Kasumi-1 (cell line): ENCODE results near the gene IMMP2L.

ENCODE experiments used
- DNase-seq, 2 experiments: peaks; one replicate each; lab custom pipeline; 2025; lab: John Stamatoyannopoulos, UW

The IMMP2L gene

DNA sequence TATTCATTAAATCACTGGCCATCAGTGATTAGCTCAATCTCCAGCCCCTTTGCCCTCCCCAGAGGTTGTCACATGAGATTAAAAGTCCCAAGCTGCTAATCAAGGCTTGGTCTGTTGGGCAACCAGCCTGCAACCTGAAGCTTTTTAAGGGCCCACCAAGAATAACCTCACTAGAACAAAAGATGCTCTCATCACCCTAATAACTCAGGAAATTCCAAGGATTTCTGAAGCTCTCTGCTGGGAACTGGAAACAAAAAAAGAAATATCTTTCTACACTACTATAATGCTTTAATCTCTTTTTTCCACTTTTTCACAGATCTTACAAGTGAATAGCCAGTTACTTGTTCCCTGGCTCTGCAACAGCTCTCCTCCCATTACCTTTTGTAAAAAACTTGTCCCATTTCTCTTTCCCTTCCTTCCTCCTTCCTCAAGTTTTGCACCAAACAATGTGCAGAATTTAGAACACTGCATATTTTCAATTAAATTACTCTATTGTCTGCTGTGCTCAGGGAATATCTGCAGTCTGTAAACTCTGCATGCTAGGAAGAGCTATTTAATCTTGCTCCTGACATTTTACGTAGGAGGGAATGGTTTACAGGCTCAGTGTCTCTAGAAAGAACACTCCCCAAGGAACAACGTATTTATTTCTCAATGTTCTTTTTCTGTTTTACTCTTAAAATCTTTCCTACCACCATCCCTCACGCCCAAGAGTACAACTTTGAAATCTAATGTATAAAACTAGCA is 169.1 kb downstream of the IMMP2L start:
- DNase-seq: no peak

DNA sequence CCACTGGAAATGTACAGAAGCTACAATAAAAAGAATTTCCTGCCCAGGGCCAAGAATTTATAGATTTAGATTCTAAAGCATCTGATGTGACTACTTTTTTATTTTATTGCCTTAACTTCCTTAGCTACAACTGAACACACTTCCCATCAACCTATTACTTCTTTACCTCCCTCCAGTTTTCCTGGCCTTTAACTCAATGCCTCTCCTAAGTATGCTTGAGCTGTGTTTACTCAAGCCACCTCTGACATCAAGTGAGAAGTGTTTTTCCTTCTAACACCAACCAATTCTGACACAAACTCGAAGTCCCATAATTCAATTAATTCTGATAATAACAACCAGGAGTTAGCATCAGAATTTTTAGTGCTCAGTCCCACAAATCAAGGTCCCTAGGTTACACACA is 170.0 kb downstream of the IMMP2L start:
- no peak for DNase-seq

DNA sequence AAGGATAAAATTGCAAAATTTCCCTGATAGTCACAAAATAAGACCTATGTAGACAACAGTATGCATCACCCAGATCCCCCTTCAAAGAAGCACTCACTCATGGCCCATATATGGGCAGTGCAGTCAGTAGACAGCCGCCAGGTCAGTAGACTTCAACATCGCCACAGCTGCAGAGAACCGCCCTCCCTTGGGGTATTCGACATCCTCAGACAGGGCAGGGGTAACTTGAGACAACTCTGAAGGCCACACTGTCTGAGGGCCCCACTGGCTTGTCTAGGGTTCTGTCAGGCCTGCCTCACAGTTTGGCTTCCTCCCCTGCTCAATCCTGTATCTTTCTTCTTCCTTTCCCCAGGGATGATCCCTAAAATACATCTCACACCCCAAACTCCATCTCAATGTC is 172.3 kb downstream of the IMMP2L start:
- DNase-seq: no peak

DNA sequence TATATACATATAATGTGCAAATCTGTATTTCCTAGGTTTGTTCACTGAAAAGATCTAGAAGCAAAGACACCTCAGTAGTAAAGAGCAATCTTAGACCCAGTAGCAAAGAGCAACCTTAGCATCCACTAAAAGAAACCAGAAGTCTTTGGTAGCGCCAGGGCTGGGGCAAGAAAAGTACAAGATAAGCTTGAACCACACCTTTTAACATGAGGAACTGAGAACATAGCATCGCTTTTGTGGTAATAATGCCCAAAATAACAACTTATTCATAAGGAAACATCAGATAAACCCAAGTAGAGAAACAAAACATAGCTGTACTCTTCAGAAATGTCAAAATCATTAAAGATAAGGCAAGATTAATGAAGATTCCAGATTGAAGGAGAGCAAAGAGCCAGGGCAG is 173.4 kb downstream of the IMMP2L start:
- DNase-seq: no peak

DNA sequence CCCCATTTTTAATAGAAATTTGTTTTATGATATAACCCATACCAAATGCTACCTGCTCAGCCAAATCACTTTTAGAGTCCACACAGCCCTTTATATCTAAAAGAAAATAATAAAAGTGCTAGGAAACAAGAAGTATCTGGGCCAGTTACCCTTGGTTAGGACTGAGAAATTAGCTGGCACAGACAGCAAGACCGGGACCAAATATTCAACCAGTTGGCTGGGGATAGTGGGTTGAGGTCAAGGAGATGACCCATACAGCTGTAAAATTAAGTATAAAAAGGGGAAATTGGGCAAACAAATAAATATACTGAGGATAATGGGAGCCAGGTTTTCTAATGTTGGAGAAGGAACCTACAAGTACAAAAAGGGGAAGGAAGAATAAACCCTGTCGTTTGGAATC is 174.3 kb downstream of the IMMP2L start:
- no peak for DNase-seq

DNA sequence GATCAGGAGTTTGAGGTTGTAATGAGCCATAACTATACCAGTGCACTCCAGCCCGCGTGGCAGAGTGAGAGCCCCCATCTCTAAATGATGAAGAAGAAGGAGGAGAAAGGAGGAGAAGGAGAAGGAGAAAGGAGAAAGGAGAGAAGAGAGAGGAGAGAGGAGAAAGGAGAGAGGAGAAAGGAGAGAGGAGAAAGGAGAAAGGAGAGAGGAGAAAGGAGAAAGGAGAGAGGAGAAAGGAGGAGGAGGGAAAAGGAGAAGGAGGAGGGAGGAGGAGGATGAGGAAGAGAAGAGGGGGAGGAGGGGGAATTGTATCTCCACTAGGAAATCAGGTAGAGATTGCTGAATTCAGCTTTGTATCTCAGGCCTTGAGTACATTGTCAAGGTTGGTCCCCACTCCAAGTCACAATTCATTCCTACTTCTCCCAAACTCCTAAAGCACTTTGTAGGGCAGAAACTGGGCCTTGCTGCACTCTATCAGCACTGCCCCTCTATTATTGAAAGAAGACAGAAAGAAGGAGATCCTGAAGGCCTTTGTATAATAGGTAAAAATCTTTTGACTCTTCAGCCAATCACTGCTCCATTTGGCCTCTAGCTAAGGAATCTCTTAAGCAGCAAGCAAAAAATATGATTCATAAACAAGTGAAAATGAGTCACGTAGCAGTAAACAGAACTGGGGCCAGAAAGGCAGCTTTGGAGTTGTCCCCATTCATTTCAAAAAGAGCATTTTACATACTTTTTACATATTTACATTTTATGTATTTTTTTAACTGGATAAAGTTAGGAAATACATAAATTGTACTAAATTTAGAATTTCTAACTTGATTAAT is 178.0 kb downstream of the IMMP2L start:
- DNase-seq: no peak

DNA sequence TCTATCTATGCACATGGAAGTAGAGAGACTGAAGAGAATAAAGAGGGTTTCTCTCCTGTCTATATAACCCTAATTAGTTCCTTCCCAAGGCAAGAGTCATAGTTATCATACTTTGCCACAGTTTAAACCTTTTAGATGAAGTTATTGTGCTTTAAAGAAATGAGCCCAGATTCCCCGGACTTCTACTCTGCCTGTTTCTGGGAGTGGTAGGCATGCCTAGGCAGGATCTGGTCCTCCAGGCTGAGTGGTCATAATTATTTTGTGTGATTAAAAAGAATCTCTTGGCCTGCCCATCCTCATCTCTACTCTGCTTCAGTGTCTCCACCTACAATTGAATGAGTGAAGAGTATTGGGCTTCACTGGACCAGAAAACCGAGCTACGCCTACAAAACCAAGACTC is 179.2 kb downstream of the IMMP2L start:
- no peak for DNase-seq

DNA sequence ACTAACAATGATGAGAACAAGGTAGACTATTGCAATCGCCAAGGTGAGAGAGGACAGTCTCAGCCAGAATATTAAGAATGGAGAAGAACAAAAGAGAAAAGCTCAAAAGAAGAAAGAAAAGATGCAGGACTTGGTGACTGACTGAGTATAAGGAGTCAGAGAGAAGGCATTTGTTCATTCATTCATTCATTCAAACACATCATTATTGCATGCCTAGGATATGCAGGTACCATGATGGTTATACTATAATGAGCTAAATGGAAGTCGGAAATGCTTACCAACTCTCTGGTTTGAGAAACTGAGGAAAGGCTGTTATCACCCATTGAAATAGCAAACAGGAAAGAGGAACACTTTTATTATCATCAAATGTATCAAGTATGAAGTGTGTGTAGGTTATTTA is 180.7 kb downstream of the IMMP2L start:
- no peak for DNase-seq

DNA sequence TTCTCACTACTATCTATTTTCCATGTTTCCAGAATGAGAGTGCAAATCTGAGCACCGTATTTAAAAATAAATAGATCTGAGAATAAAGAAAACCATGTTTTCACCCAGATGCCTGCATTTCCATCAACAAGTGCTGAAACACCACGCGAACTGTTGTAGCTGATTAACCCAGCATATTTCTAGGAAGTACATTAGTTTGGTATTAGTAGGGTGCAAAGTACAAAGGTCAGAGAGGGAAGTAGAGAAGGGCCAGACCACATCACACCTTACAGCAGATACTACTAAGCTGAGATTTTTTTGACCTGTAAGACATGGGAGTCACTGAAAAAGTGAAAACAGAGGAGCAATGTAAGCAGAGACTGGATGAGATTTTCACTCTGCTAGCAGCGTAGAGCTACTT is 181.3 kb downstream of the IMMP2L start:
- DNase-seq: no peak

DNA sequence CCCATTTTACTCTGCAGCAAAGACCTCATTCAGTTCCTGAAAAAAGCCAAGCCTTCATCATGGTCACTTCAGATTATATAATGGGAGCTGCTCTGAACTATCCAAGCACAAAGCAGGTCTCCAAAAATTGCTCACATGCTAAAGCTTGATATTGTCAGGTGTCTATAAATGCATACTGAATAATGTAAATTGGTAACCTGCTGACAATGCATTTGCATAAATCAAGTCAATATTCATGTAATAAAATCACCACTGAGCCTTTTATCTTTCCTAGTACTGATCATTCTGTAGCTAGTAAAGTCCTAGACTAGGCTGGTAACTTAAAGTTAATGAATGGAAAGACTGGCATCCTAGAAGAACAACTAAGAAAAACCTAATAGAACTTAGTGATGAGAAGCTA is 188.3 kb downstream of the IMMP2L start:
- DNase-seq: no peak

DNA sequence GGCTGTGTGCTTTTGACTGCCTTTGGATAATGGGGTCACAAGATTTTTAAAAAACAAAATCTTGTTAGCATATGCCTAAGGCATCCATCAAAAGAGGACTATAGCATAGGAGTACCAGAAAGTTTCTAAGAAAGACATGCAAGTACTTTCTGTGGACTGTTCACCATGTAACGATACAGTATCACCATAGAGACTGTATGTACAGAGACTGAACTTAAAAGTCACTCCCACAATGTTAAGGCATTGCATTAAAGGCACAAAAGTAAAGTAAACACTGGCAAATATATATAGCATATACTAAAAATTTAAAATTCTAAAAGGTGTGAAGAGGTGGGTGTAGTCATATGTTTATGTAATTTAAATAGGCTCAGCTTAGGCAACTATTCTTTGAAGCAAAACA is 190.9 kb downstream of the IMMP2L start:
- no peak for DNase-seq

DNA sequence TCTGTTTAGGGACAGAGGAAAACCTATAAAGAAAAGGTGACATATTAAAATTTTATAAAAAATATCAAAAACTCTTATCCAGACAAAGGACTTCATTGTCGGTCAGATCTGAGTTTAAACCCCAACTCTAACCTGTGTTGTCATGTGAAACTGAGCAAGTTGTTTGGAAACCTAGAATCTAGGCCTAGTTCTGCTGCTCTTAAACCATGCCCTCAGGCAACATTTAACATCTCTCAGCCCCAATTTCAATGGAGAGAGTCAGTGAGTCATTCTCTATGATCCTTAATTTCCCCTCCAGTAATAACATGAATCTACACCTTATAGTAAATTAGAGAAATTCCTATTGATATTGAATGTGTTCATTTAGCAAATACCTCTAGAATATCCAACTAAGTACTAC is 192.3 kb downstream of the IMMP2L start:
- DNase-seq: no peak

DNA sequence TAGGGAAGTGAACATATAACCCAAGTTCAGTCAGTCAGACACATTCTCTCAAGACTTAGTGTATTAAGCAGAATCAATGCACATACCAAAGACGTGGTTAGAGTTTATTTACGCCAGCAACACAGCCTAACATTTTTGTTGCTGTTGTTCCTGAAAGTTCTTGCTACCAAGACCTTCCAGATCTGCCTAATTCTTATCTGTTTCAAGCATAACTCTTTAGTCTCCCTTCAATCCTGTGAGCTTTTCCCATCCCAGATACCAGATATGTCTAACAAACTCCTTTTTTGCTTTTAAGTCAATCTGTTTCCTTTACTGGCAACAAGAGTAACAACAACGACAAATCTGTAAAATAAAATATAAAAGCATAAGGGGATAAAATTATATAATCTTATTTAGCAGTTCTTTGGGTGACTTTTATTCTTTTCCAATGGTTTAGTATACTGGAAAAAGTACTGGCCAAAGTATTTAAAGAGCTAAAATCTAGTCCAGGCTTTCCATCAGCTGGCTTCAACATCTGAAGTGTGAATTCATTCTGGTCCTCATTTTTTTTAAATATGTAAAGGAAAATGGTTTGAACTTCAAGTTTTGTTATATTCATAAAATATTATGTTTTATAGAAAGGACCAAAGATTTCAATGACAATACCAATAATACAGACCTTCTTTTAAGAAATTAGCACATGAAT is 193.8 kb downstream of the IMMP2L start:
- DNase-seq: no peak

DNA sequence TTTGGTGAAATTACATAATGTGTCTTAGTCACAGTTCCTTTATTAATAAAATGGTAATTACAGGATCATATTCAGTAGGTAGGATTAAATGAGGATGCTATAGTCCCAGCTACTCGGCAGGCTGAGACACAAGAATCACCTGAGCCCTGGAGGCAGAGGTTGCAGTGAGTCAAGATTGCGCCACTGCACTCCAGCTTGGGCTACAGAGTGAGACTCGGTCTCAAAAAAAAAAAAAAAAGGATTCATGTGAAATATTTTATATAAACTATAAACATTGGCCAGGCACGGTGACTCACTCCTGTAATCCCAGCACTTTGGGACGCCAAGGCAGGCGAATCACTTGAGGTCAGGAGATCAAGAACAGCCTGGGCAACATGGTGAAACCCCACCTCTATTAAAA is 197.9 kb downstream of the IMMP2L start:
- DNase-seq: no peak

DNA sequence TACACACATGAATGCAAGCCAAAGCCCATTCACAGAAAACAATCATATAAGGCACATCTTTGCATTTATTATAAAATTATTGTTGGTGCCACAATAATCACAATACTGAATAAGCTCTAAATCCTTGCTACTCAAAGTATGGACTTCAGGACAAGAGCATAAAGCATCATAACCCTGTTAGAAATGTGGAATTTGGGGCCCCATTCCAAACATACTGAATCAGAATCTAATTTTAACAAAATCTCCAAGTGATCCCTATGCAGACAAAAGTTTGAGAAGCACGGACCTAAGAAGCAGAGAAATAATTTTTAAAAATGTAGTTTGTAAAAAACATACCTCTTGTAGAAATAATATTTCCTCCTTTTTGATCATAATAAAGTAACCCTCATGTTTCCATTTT is 199.2 kb downstream of the IMMP2L start:
- DNase-seq: no peak

DNA sequence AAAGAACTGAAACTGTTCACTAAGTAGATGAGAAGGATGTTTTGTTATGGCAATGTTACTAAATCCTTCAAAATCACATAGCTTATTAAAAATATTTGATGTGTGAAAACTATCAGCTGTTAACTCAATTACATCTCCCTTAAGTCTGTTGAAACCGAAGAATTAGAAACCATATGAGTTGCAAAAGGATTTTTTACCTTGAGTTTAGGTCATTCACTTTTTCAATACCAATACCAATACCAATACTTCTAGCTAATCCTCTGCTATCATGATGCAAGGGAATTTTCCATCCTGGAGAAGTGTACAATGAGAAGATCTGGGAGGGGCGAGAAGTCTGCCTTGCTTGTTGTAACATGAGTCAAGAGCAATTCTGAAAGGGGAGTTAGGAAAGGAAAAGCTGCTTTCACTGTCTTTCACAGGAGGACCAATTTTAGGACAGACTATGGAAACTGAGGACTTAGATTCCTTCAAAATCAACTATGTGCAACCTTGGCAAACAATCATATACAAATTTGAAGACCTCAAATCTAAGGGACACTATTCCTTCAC is 199.7 kb downstream of the IMMP2L start:
- DNase-seq: no peak

DNA sequence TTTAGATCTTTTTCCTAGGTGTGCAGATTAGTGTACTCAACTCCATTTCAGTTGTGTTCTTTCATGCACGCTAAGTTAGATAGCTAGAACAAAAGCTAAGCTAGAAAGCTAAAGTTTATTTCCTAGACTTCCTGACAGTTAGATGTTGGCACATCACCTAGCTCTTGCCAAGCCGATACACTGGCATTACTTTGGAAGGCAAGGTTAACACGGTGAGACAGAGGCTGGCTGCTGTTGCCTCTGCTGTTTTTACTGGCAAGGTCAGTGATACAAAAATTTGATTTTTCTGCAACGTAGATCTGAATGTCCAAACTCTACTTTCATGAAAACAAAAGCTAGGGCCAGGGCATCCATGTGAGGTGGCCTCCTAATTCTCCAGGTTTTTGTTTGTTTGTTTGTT is 203.4 kb downstream of the IMMP2L start:
- DNase-seq: no peak

DNA sequence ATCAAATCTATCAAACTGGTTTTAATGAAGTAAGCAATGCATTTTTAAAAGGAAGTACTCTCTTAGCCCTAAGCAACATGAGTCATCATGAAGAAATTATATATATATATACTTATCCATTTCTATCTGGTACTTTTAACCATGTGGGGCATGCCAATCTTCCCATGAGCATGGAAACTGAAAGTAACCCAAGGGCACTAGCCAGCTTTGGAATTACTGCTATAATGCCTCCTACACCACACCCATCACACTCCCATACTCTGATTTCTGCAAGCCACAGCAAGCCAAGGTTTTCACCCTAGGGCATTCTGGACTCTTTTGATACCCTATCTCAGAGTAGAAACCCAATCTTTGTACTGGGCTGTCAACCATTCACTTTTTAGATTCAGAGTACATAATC is 204.6 kb downstream of the IMMP2L start:
- DNase-seq: no peak

DNA sequence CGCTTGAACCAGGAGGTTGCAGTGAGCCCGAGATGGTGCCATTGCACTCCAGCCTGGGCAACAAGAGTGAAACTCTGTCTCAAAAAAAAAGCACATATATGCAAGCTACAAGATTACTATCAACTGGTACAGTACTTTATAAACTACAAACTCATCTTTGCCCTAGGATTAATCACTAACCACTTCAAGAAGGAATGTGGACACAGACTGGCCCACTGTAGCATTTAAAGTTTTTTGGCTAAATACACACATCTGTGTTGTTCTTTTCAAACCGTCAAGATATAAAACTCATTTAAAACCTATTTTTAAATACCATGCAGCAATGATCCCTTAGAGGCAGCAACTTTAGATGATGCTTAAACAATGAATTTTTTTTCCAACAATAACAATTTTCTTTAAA is 205.4 kb downstream of the IMMP2L start:
- no peak for DNase-seq

DNA sequence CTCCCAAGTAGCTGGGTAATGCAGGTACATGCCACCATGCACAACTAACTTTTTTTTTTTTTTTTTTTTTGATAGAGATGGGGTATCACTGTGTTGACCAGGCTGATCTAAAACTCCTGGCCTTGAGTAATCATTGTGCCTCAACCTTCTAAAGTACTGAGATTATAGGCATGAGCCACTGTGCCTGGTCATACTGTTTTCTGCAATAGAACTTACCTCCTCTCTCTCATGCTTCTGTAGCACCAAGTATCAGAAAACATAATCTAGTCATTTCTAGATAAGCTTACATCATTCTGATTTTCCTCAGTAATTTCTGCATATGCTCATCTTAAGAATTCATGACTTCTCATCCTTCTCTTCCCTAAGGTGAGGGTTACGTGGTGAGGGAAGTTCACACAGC is 210.0 kb downstream of the IMMP2L start:
- DNase-seq: no peak

DNA sequence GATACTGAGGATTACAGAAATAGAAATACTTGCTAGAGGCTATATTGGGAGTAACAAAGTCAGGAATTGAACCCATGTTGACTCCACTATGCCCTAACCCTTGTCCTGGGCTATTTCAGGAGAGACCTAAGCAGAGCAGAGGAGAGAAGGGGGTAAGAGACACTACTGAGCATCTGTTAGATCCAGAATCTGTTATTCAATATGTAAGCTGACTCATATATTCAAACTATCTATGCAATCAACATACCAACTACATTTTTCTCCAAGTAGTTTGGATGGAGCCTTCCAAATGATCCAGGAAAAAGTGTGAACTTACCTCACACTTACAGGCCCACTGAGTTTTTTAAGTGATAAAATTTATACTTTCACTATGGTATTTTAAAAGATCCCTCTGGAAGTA is 216.1 kb downstream of the IMMP2L start:
- DNase-seq: no peak

DNA sequence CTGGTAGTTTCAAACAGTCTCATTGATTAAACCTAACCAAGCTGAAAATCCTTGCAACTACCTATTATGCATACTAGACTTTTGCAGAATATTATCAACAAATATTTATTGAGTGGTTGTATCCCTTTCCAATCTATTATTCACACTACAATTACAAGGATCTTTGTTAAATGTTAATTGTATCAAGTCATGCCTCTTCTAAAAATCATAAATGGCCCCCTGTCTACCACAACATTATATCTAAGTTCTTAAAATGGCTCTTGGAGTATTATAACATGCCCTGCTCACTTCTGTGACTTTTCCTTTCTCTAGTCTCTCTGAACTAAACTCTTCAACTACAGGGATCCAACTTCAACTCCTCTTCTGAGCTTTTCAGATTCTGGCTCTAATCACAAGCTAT is 219.3 kb downstream of the IMMP2L start:
- no peak for DNase-seq

DNA sequence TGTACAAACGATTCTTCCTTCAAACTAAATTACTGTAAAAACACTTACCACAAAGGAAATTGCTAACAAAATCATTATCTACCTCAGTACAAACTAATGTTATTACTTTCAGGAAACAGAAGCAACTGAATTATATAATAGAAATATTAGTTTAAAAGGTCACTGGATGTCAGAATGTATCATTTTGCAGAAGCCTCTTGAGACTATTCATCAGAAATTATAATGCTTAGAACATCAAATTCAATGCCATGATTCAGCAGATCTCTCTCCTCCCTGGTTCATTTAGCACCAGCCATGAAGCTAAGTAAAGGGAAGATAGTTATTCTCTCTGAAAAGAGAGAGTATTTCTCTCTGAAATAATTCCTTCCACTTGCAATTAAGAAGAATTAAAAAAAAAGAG is 223.3 kb downstream of the IMMP2L start:
- no peak for DNase-seq
